ENCODE measurements around the gene SLC34A1.
A peak's percentile ranks its signal among the peaks of the same experiment; 100 is the strongest.
"Not testable (repeated sequence)": the region's sequence is repeated elsewhere in the genome, so short reads cannot be mapped to it uniquely, and the experiment has no call there.

Gene SLC34A1

GRCh38 chr5:177368869-177369644 is 15.2 kb upstream of the SLC34A1 start:
- DNase-seq: peak; percentile 39

DNA sequence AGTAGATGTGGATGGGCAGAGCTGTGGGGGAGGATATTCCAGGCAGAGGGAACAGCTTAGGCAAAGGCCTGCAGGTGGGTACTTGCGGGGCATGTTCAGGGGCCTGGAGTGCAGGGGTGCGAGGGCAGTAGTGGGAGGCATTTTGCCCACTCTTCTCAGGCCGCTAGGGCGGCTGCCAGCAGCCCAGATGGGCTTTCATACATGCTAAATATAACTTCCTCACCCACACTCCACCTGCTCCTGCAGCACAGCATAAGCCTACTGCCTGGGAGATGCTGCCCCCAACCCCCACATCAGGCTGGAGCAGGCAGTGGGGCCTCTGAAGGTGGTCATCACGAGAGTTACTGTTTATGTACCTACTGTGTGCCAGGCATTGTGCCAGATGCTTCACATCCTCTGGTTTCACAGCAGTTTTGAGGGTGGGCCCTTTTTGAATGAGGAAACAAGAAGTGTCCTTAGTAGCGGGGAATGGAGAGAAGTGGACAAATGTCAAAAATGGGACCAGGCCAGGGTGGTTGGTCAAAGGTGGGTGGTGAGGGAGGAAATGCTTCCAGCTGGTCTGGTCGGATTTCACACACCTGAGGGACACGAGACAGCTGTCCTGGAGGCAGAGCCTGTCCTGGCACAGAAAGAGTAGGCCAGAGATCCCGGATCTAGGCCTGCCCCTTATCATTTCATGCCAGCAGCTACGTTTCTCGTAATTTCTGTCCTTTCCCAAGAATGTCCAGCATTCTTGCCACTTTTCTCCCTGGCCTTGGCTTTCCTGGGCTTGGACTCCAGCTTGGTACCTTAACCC is 14.4 kb upstream of the SLC34A1 start:
- DNase-seq: no peak

GRCh38 chr5:177370488-177371119 is 13.6 kb upstream of the SLC34A1 start:
- DNase-seq: peak; percentile 40

DNA sequence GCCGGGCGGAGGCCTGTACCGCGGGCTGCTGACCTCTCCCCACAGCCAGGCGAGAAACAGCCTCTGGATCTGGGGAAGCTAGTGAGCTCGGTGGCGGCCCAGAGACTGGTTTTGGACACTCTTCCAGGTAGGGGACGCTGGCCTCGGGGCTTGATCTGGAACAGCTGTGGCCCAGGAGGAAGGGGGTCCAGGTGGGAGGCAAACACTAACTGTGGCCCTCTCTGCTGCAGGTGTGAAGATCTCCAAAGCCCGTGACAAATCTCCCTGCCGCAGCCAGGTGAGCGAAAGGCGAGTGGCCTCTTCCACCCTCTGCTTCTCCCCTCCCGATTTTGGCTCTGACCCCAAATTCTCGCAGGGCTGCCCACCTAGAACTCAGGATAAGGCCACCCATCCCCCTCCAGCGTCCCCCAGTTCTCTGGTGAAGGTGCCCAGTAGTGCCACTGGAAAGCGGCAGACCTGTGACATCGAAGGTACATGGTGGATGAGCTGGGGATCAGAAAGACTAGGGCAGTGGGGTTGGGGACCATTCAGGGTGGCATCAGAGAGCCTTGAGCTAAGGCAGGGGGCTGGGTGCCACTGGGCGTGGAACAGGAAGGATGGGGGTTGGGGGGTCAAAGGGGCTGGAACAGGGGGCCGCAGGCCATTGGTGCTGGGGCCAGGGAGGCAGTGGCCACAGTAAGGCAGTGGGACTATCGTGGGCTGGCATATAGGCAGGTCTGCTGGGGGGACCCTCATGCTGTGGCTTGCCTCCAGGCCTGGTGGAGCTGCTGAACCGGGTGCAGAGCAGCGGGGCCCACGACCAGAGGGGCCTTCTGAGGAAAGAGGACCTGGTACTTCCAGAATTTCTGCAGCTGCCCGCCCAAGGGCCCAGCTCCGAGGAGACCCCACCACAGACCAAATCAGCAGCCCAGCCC is 12.9 kb upstream of the SLC34A1 start:
- no peak for DNase-seq

- DNase-seq: peak; percentile 19
These were observed 12.0 kb upstream of the SLC34A1 start for GRCh38 chr5:177372034-177372896.

GRCh38 chr5:177372910-177373309 is 11.3 kb upstream of the SLC34A1 start:
- no peak for DNase-seq

- DNase-seq: no peak
These were observed 10.4 kb upstream of the SLC34A1 start for GRCh38 chr5:177373806-177374205.

GRCh38 chr5:177374211-177374610 is 10.0 kb upstream of the SLC34A1 start:
- DNase-seq: no peak

- DNase-seq: not testable (repeated sequence)
These were observed 8.7 kb upstream of the SLC34A1 start for GRCh38 chr5:177375516-177375915.

- no peak for DNase-seq
These were observed 8.1 kb upstream of the SLC34A1 start for GRCh38 chr5:177376107-177376506.

DNA sequence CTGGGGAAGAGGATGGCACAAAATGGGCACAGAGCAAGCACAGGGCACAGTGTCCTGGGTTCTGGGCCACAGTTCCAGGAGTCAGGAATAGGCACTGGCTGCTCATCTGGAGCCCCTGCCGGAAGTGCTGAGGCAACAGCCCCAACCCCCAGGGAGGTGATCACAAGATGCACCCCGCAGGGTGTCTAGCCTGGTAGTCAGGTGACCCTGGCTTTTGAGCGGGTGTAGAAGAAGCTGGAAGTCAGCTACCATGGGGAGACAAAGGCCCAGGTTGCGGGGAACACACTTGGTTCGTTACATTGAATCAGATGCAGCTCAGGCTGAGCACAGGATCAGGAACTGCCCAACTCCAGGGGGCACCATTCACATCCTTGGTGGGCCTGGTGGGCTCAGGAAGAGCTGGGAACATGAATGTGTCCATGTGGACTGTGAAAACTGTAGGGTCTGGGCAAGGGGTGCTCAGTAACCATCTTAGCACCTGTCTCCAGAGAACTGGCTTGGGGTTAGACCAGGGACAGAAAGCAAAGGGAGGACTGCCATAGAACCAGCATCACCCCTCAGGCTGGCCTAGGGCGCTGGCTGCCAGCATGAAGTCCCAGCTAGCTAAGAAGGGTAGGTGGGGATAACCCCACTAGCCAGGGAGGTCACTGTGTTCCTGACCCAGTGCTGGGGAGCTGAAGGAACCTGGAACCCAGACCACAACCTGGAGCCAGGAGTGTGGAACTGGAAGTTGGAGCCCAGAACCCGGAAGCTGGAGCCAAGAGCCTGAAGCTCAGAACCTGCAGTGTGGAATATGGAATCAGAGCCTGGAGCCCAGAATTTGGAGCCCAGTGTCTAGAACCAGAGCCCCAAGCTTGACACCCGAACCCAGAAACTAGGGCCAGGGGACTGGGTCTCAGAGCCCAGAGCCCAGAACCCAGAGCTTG is 6.1 kb upstream of the SLC34A1 start:
- DNase-seq: no peak

GRCh38 chr5:177378884-177379883 is 5.0 kb upstream of the SLC34A1 start:
- DNase-seq: peak; percentile 59

GRCh38 chr5:177380805-177381126 is 3.5 kb upstream of the SLC34A1 start:
- DNase-seq: no peak

- DNase-seq: no peak
These were observed 1.7 kb upstream of the SLC34A1 start for GRCh38 chr5:177382423-177383029.

GRCh38 chr5:177383181-177383580 is 1.1 kb upstream of the SLC34A1 start:
- no peak for DNase-seq

- DNase-seq: no peak
These were observed 1.5 kb downstream of the SLC34A1 start for GRCh38 chr5:177385720-177386119.

DNA sequence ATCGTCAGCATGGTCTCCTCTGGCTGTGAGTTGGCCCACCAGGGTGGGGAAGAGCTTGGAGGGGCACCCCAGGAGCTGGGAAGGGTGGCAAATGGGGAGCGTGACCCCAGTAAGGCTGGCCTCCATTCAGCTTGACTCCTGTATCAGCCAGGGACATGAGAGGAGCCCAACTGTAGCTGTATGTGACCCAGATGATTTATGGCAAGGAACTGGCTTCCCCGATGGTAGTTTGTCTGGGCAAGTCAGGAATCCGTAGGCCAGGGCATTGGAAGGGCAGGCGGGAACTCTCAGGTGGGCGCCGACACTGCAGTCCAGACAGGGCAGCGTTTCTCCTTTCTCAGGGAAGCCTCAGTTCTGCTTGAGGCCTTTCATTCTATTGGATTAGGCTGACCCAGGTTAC is 2.3 kb downstream of the SLC34A1 start:
- DNase-seq: no peak

- DNase-seq: no peak
These were observed 3.2 kb downstream of the SLC34A1 start for GRCh38 chr5:177387405-177387804.

DNA sequence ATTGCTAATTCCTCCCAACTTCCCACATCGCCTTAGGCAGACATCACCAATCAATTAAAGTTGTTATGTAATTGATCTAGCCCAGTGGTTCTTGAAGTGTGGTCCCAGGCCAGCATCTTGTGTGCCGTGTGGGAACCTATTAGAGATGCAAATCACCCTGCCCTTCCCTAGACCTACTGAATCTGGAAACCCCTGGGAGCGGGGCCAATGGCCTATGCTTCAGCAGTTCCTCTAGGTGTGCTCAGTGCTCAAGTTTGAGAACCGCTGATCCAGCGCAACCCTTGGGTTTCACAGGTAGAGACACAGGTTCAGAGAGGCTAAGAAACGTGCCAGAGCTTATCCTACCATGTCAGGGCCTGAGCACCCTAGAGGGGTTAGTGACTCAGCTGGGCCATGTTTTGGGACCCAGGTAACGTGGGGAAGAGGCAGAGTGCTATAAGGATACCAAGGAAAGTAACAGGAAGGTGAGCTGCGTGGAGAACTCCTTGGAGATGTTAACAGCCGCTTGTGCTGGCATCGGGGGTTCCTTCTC is 4.4 kb downstream of the SLC34A1 start:
- DNase-seq: no peak
